Neural progenitor cell (in vitro differentiated cells): ENCODE measurements around the gene SNTA1.

Source experiments
- CTCF ChIP-seq: fragments of 200-600 bp; sonication (generic); IDR thresholded peaks from 2 replicates; pipeline ENCODE4 v1.5.1; 2017; ENCODE audit warnings: antibody characterized with exemption, mild to moderate bottlenecking
- EZH2 ChIP-seq: fragments of 200-600 bp; sonication (generic); IDR thresholded peaks from 2 replicates; pipeline ENCODE4 v1.6.1; 2017; ENCODE audit warnings: antibody characterized with exemption, mild to moderate bottlenecking, moderate library complexity
- EZH2phosphoT487 ChIP-seq: fragments of 200-600 bp; sonication (generic); IDR thresholded peaks from 2 replicates; pipeline ENCODE4 v1.6.1; 2017; ENCODE audit warnings: antibody characterized with exemption

GRCh38 chr20:33443512-33444239, at the start of gene SNTA1:
- TF ChIP-seq CTCF (no peak), EZH2 (no peak), EZH2phosphoT487 (no peak)
